Kidney (tissue), 14 donors: ENCODE measurements around the gene TXN2. TPM values are rescaled to one million over a fixed set of nuclear protein-coding genes. Genes with fewer than 3 reads are reported as not detected.

Experiments used
- DNase-seq, 5 donors: peaks; one replicate each; pipeline ENCODE4 v3.0.0-alpha.2; 2013 to 2020
- FAIRE-seq: peaks from 2 replicates; lab custom pipeline; 2012; peaks lifted over from hg19 to GRCh38; lab: Jason Lieb, UNC
- H3K27ac ChIP-seq, 2 donors: one replicate each; pipeline ENCODE4 v1.7.0; 2013; ENCODE audit warnings: low read depth in 2 of 2, low read length in 2 of 2, inconsistent platforms in 1 of 2
- H3K27me3 ChIP-seq: one replicate; pipeline ENCODE4 v1.7.1; 2013; ENCODE audit warnings: low read length, inconsistent platforms; ENCODE audit not compliant: control insufficient read depth, insufficient read depth
- H3K36me3 ChIP-seq, 3 donors: one replicate each; pipeline versions ENCODE4 v1.7.0 to v1.7.1; 2013; ENCODE audit warnings: low read length in 3 of 3, control low read depth in 1 of 3, inconsistent platforms in 1 of 3; ENCODE audit not compliant: insufficient read depth in 3 of 3, control insufficient read depth in 2 of 3
- H3K4me1 ChIP-seq, 3 donors: one replicate each; pipeline versions ENCODE4 v1.7.0 to v1.7.1; 2013; ENCODE audit warnings: low read length in 3 of 3, inconsistent platforms in 1 of 3, low read depth in 1 of 3; ENCODE audit not compliant: control insufficient read depth in 2 of 3, insufficient read depth in 2 of 3
- H3K4me3 ChIP-seq, 3 donors: one replicate each; pipeline versions ENCODE4 v1.7.0 to v1.8.1; 2013; ENCODE audit warnings: low read length in 3 of 3, control low read depth in 1 of 3, inconsistent platforms in 1 of 3
- H3K9ac ChIP-seq, 3 donors: one replicate each; pipeline versions ENCODE4 v1.7.0 to v1.7.1; 2013; ENCODE audit warnings: low read length in 3 of 3, control low read depth in 1 of 3, inconsistent platforms in 1 of 3
- H3K9me3 ChIP-seq, 3 donors: one replicate each; pipeline versions ENCODE4 v1.7.0 to v1.7.1; 2013; ENCODE audit warnings: low read length in 3 of 3, control low read depth in 1 of 3, inconsistent platforms in 1 of 3; ENCODE audit not compliant: control insufficient read depth in 2 of 3, insufficient read depth in 1 of 3
- CTCF ChIP-seq: IDR thresholded peaks from 3 replicates; pipeline ENCODE4 v1.5.1; 2012; ENCODE audit warnings: mild to moderate bottlenecking, moderate library complexity, borderline replicate concordance; ENCODE audit not compliant: insufficient read depth; ENCODE audit errors: extremely low read depth
- intact Hi-C: fragments of 100-400 bp; cut with DNase I; formaldehyde crosslinking; loops from one replicate; pipeline ENCODE4 v1.11.1; 2022
- polyA plus RNA-seq: library from polyadenylated mRNA; stranded (reverse); fragments of 350-450 nt; fragmentation: Illumina TruSeq; extraction: RNeasy Lipid Tissue Mini Kit (QIAGEN cat#74804); gene quantifications from one replicate; pipeline ENCODE4 v1.2.3, GENCODE V29; 2014; ENCODE audit warnings: low read depth, low replicate concordance; ENCODE audit not compliant: insufficient read depth
- total RNA-seq: library from RNA; stranded (reverse); fragmentation: NEBNext Ultra II Directional; extraction: Animal tissue kit (Norgen Biotek cat#: 25700); gene quantifications from one replicate; pipeline ENCODE4 v1.2.1, GENCODE V29; 2021
- donor health status: control.
- donor health status: control.
- donor health status: control.
- donor health status: control.
- donor health status: control.
- donor health status: DM: yes; HTN: yes; CAD: no.
- donor health status: Normal renal cell carcinoma (clear cell type).

The TXN2 gene
- total and polyA plus RNA-seq, 2 donors from 2014 or later: 72.8 to 194 TPM

- DNase-seq: no peak
- no peaks in the 10 kb centered on the region for H3K36me3 ChIP-seq
- no peak overlapping the region for H3K4me3 ChIP-seq
- H3K27me3 ChIP-seq: no peaks in the 10 kb centered on the region
- peak overlapping the region in 1 of 2 donors; percentile 22 for H3K27ac ChIP-seq
- no peak for TF ChIP-seq CTCF
- H3K4me1 ChIP-seq: peaks cover 0 to 4% (median 0%) of the 10 kb centered on the region in 3 donors
- H3K9me3 ChIP-seq: no peaks in the 10 kb centered on the region
- intact Hi-C loops: no loop called here
- FAIRE-seq: no peak
- no peak overlapping the region for H3K9ac ChIP-seq
These were observed 64.2 kb downstream of the TXN2 start for GRCh38 chr22:36417281-36417686.

Other genes starting within 250 kb of the TXN2 start
- 48.8 TPM for gene APOL2, start 242.1 kb downstream of the TXN2 start, total RNA-seq
- 34.8 TPM for gene APOL2, start 242.1 kb downstream of the TXN2 start, polyA plus RNA-seq
- 160 TPM for gene APOL1, start 228.5 kb downstream of the TXN2 start, total RNA-seq
- 51.8 TPM for gene APOL1, start 228.5 kb downstream of the TXN2 start, polyA plus RNA-seq
- gene MYH9, start 93.7 kb downstream of the TXN2 start, total RNA-seq: 655 TPM
- gene MYH9, start 93.7 kb downstream of the TXN2 start, polyA plus RNA-seq: 85.2 TPM
- gene FOXRED2, start 25.4 kb upstream of the TXN2 start, total RNA-seq: 8.5 TPM
- gene FOXRED2, start 25.4 kb upstream of the TXN2 start, polyA plus RNA-seq: 6.5 TPM
- gene EIF3D, start 47.5 kb upstream of the TXN2 start, total RNA-seq: 140 TPM
- gene EIF3D, start 47.5 kb upstream of the TXN2 start, polyA plus RNA-seq: 129 TPM
- not detected for gene CACNG2, start 222.1 kb upstream of the TXN2 start, total RNA-seq
- not detected for gene CACNG2, start 222.1 kb upstream of the TXN2 start, polyA plus RNA-seq